HEK293T (cell line): ENCODE results near the gene FGGY.

ENCODE experiments used
- CTCF ChIA-PET: fragments of 350-600 bp; formaldehyde crosslinking; extraction: SDS; loops from one replicate; lab custom pipeline; 2021; ENCODE audit warnings: antibody characterized with exemption, inconsistent platforms; lab: Yijun Ruan, JAX
- POLR2A ChIA-PET: fragments of 350-600 bp; formaldehyde crosslinking; extraction: SDS; loops from one replicate; lab custom pipeline; 2020; ENCODE audit warnings: antibody characterized with exemption, inconsistent platforms; lab: Yijun Ruan, JAX
- DNase-seq: peaks from one replicate; pipeline ENCODE4 v3.0.0; 2012; ENCODE audit warnings: mixed read lengths; ENCODE audit errors: extremely low spot score
- ARNT ChIP-seq: fragments of 450-650 bp; IDR thresholded peaks from 2 replicates; pipeline ENCODE4 v1.6.1; 2017; ENCODE audit warnings: mild to moderate bottlenecking
- BHLHE40 ChIP-seq: fragments of 450-650 bp; IDR thresholded peaks from 2 replicates; pipeline ENCODE4 v1.6.1; 2016; ENCODE audit warnings: mild to moderate bottlenecking, moderate library complexity, borderline replicate concordance
- CTBP1 ChIP-seq: fragments of 450-650 bp; IDR thresholded peaks from 2 replicates; pipeline ENCODE4 v1.6.1; 2016; ENCODE audit warnings: borderline replicate concordance
- ELF4 ChIP-seq: fragments of 450-650 bp; IDR thresholded peaks from 2 replicates; pipeline ENCODE4 v1.6.1; 2017; ENCODE audit warnings: antibody characterized with exemption
- FOXA1 ChIP-seq: fragments of 450-650 bp; IDR thresholded peaks from 2 replicates; pipeline ENCODE4 v1.6.1; 2016; ENCODE audit warnings: mild to moderate bottlenecking
- FOXK2 ChIP-seq: fragments of 450-650 bp; IDR thresholded peaks from 2 replicates; pipeline ENCODE4 v1.6.1; 2016; ENCODE audit warnings: mild to moderate bottlenecking
- FOXM1 ChIP-seq: fragments of 450-650 bp; IDR thresholded peaks from 2 replicates; pipeline ENCODE4 v1.6.1; 2017; ENCODE audit warnings: mild to moderate bottlenecking, borderline replicate concordance
- HDGF ChIP-seq: fragments of 450-650 bp; IDR thresholded peaks from 2 replicates; pipeline ENCODE4 v1.6.1; 2017; ENCODE audit warnings: antibody characterized with exemption, borderline replicate concordance
- L3MBTL2 ChIP-seq: fragments of 450-650 bp; conservative IDR thresholded peaks from 2 replicates; pipeline ENCODE4 v1.6.1; 2016; ENCODE audit warnings: mild to moderate bottlenecking
- LEF1 ChIP-seq: fragments of 450-650 bp; IDR thresholded peaks from 2 replicates; pipeline ENCODE4 v1.6.1; 2017; ENCODE audit warnings: mild to moderate bottlenecking, borderline replicate concordance
- NFRKB ChIP-seq: fragments of 450-650 bp; IDR thresholded peaks from 2 replicates; pipeline ENCODE4 v1.6.1; 2016; ENCODE audit warnings: mild to moderate bottlenecking, moderate library complexity
- PKNOX1 ChIP-seq: fragments of 450-650 bp; IDR thresholded peaks from 2 replicates; pipeline ENCODE4 v1.6.1; 2016
- SP1 ChIP-seq: fragments of 450-650 bp; IDR thresholded peaks from 2 replicates; pipeline ENCODE4 v1.6.1; 2017
- SUZ12 ChIP-seq: fragments of 450-650 bp; IDR thresholded peaks from 2 replicates; pipeline ENCODE4 v1.6.1; 2016; ENCODE audit warnings: mild to moderate bottlenecking
- TARDBP ChIP-seq: fragments of 450-650 bp; IDR thresholded peaks from 2 replicates; pipeline ENCODE4 v1.6.1; 2016
- ZNF384 ChIP-seq: fragments of 450-650 bp; IDR thresholded peaks from 2 replicates; pipeline ENCODE4 v1.6.1; 2016

Gene FGGY

GRCh38 chr1:59561796-59562195 lies 264.9 kb downstream of the FGGY start:
- CTCF ChIA-PET = no interaction called here
- no peak for DNase-seq

DNA sequence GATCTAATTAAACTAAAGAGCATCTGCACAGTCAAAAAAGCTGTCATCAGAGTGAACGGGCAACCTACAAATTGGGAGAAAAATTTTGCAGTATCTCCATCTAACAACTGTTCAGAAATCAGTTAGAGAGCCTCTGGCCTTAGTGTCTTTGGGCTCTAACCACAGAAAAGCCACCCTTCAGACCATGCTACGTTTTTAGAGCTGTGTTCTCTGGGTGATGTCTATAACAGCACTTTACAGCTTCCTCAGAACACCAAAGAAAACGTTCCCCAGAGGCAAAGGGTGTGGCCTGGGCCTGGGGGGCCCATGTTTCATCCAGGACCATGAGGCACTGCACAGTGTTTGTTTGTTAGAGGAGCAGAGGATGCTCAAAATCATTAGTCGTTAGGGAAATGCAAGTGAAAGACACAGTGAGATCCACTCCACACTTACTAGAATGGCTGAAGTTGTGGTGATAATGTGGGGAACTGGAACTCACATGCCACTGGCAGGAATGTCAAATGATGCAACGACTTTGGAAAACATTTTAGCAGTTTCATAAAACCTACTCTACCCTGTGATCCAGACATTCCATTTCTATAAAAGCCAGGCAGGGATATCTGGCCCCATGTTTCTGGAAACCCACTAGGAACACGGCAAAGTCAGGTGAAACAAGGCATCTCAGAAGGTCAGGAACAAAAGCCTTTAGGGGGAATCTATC lies 267.4 kb downstream of the FGGY start:
- CTCF ChIA-PET = no interaction called here
- POLR2A ChIA-PET = no interaction called here
- DNase-seq = no peak
- no peak for TF ChIP-seq CTBP1
- TF ChIP-seq LEF1 = no peak
- TF ChIP-seq TARDBP = no peak
- TF ChIP-seq FOXK2 = no peak
- TF ChIP-seq BHLHE40 = no peak
- TF ChIP-seq NFRKB = no peak
- TF ChIP-seq ELF4 = no peak
- no peak for TF ChIP-seq L3MBTL2
- TF ChIP-seq ZNF384 = no peak
- TF ChIP-seq FOXM1 = no peak
- TF ChIP-seq ARNT = no peak
- TF ChIP-seq FOXA1 = no peak
- no peak for TF ChIP-seq HDGF
- TF ChIP-seq SUZ12 = no peak

More at GRCh38 chr1:59561796-59562195, 264.9 kb downstream of the FGGY start:
- POLR2A ChIA-PET = no interaction called here
- no peak for TF ChIP-seq SUZ12

- TF ChIP-seq CTBP1 (no peak), TARDBP (no peak), FOXA1 (no peak), FOXM1 (no peak), SP1 (no peak), LEF1 (no peak), ARNT (no peak), NFRKB (no peak), ZNF384 (no peak), SUZ12 (no peak), L3MBTL2 (no peak), BHLHE40 (no peak), ELF4 (no peak), FOXK2 (no peak), HDGF (no peak), PKNOX1 (no peak)
- ChIA-PET CTCF (no interaction called here), POLR2A (no interaction called here)
- DNase-seq = no peak
These were observed 268.9 kb downstream of the FGGY start for GRCh38 chr1:59565611-59566410.

DNA sequence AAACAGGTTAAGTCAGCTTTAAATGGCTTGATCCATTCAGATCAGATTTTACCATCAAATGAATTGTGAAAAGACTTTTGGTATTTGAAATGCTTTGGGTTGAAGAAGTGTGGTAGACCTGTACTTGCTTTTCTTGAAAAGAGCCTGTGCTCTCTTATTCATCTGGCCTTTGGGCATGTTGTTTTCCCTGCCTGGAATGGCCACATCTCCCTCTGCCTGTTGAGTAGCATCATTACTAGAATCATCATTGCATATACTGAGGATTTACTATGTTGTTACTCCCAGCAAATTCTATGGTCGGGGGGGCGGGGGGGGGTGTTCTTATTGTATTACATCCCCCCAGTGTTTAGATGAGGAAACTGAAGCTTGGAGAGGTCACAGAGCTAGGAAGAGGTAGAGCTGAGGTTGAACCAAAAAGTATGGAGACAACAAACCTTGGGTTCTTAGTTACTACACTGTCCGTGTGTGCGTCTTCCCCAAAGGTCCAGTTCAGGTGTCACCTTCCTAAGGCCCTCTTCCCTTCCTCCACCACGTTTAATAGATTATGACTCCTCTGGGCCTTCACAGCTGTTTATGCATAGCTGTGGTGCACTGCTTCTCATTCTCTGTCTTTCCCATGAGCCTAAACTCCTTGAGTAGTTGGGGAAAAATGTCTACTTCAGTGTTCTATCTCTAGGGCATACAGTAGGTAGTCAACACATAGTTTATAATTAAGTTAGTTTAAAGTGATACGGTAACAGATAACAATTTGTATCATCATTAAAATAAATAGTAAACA lies 271.5 kb downstream of the FGGY start:
- DNase-seq = no peak
- ChIA-PET POLR2A (no interaction called here), CTCF (no interaction called here)

DNA sequence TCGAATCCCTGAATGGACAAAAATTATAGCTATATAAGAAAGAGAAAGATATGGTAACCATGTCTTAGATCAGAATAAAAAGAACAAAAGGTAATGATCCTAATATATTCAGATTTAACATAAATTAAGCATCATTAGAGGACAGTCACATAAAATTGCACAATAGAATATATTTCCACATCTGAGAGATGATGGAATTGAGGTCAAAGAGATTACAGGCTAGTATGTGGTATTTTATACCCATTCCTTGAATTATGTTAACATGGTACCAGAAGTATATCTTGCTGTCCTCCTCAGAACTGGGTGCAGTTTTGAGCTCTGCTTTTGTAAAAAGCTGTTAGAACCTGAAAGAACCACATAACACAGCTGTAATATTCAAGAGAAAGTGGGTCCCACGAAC lies 272.3 kb downstream of the FGGY start:
- CTCF ChIA-PET = no interaction called here
- DNase-seq = no peak
- TF ChIP-seq PKNOX1 (no peak), SP1 (no peak), ELF4 (no peak), BHLHE40 (no peak), SUZ12 (no peak), NFRKB (no peak), LEF1 (no peak)
- POLR2A ChIA-PET = no interaction called here

More for the DNA sequence above, 271.5 kb downstream of the FGGY start:
- TF ChIP-seq NFRKB (no peak), FOXA1 (no peak)

GRCh38 chr1:59570524-59570923 lies 273.6 kb downstream of the FGGY start:
- POLR2A ChIA-PET = no interaction called here
- CTCF ChIA-PET = no interaction called here
- DNase-seq = no peak
- TF ChIP-seq FOXA1 = no peak
- no peak for TF ChIP-seq SUZ12
- no peak for TF ChIP-seq PKNOX1
